Measurements from ENCODE around the gene TAF15. TPM values are rescaled to one million over a fixed set of nuclear protein-coding genes. Genes with fewer than 3 reads are reported as not detected.

TAF15 gene
- total and polyA plus RNA-seq, 2 of the 13 experiments (the other 11 are each of a cell fraction or from before 2014, with no cell fraction given) = 25.2 to 26.5 TPM

DNA sequence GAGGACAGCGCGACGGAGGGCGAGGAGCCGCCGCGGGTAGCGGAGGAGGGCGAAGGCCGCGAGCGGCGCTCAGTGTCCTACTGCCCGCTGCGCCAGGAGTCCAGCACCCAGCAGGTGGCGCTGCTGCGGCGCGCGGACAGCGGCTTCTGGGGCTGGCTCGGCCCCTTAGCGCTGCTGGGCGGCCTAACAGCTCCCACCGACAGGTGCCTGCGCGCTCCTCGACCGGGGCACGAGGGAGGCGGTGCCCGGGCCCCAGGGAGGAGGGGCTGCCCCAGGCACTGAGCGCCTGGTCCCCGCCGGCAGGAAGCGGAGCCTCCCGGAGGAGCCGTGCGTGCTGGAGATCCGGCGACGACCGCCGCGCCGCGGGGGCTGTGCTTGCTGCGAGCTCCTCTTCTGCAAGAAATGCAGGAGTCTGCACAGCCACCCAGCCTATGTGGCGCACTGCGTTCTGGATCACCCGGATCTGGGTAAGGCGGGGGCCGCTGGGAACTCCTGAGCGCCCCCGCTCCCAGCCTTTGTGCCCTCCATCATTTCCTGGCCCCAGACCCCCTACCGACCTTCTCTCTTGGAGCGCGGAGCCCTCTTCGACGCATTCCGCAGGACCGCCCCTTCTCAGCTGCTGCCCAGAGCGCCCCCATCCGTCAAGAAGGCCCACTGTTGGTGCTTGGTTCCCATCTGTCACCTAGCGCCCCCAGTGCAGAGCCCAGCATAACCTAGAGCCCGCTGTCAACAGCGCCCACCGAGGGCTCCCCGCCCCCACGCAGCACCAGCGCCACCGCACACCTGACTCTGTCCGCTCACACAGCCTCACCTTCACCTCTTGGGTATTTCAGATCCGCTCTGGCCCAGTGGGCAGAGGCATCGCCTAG, 44.9 kb upstream of the TAF15 start (continued):
- TF ChIP-seq POLR2AphosphoS5 (IDR thresholded peaks at IDR 0.05; ENCODE audit: low read depth, low read length) (no peak), TEAD3 (CRISPR knock-in tag; optimal IDR thresholded peaks at IDR 0.05; ENCODE audit: borderline replicate concordance) (peak; percentile 46), ZNF282 (IDR thresholded peaks at IDR 0.05; ENCODE audit: partially characterized antibody) (no peak), KDM2A (CRISPR knock-in tag; IDR thresholded peaks at IDR 0.05; ENCODE audit: borderline replicate concordance, low read depth) (peak; percentile 95), SETDB1 (CRISPR knock-in tag; IDR thresholded peaks at IDR 0.05; ENCODE audit: borderline replicate concordance) (no peak), PHF21A (CRISPR knock-in tag; IDR thresholded peaks at IDR 0.05) (peak; percentile 81), RAD51 (IDR thresholded peaks at IDR 0.05; ENCODE audit: borderline replicate concordance) (no peak), SOX6 (IDR thresholded peaks at IDR 0.05) (no peak), SOX6 (CRISPR knock-in tag; IDR thresholded peaks at IDR 0.05) (peak; percentile 65), SOX5 (CRISPR knock-in tag; IDR thresholded peaks at IDR 0.05; ENCODE audit: borderline replicate concordance) (no peak; the same call in 1 of the 2 replicates), ZKSCAN1 (IDR thresholded peaks at IDR 0.05; ENCODE audit: low read length) (no peak), SNAI1 (CRISPR knock-in tag; IDR thresholded peaks at IDR 0.05; ENCODE audit: borderline replicate concordance) (0 out of 2 replicates have a peak, but pooled peaks have one; percentile 76), AHR (CRISPR knock-in tag; IDR thresholded peaks at IDR 0.05) (no peak), LCORL (IDR thresholded peaks at IDR 0.05) (no peak), LCORL (CRISPR knock-in tag; IDR thresholded peaks at IDR 0.05) (peak; percentile 53), FOXJ3 (CRISPR knock-in tag; IDR thresholded peaks at IDR 0.05; ENCODE audit: borderline replicate concordance) (0 out of 2 replicates have a peak, but pooled peaks have one; percentile 33), ZNF441 (CRISPR knock-in tag; IDR thresholded peaks at IDR 0.05; ENCODE audit: borderline replicate concordance) (peak; percentile 62), RBM39 (IDR thresholded peaks at IDR 0.05; ENCODE audit: low read depth, low read length, poor library complexity, severe bottlenecking) (peak; percentile 76), GTF3A (CRISPR knock-in tag; conservative IDR thresholded peaks at IDR 0.05) (0 out of 2 replicates have a peak, but pooled peaks have one; percentile 32)
- TF ChIP-seq, protein P1, sequence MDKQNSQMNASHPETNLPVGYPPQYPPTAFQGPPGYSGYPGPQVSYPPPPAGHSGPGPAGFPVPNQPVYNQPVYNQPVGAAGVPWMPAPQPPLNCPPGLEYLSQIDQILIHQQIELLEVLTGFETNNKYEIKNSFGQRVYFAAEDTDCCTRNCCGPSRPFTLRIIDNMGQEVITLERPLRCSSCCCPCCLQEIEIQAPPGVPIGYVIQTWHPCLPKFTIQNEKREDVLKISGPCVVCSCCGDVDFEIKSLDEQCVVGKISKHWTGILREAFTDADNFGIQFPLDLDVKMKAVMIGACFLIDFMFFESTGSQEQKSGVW (CRISPR knock-in tag; IDR thresholded peaks at IDR 0.05; ENCODE audit: borderline replicate concordance) = no peak
- TF ChIP-seq, protein P2, sequence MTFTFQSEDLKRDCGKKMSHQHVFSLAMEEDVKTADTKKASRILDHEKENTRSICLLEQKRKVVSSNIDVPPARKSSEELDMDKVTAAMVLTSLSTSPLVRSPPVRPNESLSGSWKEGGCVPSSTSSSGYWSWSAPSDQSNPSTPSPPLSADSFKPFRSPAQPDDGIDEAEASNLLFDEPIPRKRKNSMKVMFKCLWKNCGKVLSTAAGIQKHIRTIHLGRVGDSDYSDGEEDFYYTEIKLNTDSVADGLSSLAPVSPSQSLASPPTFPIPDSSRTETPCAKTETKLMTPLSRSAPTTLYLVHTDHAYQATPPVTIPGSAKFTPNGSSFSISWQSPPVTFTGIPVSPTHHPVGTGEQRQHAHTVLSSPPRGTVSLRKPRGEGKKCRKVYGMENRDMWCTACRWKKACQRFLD (CRISPR knock-in tag; IDR thresholded peaks at IDR 0.05; ENCODE audit: borderline replicate concordance) = no peak; the same call in 1 of the 2 replicates
- TF ChIP-seq, protein P3, sequence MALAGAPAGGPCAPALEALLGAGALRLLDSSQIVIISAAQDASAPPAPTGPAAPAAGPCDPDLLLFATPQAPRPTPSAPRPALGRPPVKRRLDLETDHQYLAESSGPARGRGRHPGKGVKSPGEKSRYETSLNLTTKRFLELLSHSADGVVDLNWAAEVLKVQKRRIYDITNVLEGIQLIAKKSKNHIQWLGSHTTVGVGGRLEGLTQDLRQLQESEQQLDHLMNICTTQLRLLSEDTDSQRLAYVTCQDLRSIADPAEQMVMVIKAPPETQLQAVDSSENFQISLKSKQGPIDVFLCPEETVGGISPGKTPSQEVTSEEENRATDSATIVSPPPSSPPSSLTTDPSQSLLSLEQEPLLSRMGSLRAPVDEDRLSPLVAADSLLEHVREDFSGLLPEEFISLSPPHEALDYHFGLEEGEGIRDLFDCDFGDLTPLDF (CRISPR knock-in tag; IDR thresholded peaks at IDR 0.05) = 0 out of 2 replicates have a peak, but pooled peaks have one; percentile 53
- TF ChIP-seq, protein P4, sequence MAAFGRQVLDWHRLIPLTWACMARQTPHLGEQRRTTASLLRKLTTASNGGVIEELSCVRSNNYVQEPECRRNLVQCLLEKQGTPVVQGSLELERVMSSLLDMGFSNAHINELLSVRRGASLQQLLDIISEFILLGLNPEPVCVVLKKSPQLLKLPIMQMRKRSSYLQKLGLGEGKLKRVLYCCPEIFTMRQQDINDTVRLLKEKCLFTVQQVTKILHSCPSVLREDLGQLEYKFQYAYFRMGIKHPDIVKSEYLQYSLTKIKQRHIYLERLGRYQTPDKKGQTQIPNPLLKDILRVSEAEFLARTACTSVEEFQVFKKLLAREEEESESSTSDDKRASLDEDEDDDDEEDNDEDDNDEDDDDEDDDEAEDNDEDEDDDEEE (CRISPR knock-in tag; IDR thresholded peaks at IDR 0.05) = no peak; the same call in 1 of the 2 replicates
- TF ChIP-seq, protein P5, sequence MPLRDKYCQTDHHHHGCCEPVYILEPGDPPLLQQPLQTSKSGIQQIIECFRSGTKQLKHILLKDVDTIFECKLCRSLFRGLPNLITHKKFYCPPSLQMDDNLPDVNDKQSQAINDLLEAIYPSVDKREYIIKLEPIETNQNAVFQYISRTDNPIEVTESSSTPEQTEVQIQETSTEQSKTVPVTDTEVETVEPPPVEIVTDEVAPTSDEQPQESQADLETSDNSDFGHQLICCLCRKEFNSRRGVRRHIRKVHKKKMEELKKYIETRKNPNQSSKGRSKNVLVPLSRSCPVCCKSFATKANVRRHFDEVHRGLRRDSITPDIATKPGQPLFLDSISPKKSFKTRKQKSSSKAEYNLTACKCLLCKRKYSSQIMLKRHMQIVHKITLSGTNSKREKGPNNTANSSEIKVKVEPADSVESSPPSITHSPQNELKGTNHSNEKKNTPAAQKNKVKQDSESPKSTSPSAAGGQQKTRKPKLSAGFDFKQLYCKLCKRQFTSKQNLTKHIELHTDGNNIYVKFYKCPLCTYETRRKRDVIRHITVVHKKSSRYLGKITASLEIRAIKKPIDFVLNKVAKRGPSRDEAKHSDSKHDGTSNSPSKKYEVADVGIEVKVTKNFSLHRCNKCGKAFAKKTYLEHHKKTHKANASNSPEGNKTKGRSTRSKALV (CRISPR knock-in tag; IDR thresholded peaks at IDR 0.05) = peak; percentile 96

All from HepG2 (cell line).